ENCODE measurements around the gene PRPF8.
"Not testable (repeated sequence)": the region's sequence is repeated elsewhere in the genome, so short reads cannot be mapped to it uniquely, and the experiment has no call there.

PRPF8 gene

GRCh38 chr17:1690544-1691221 lies 6.0 kb upstream of the PRPF8 start:
- no peak for DNase-seq (ENCODE audit: low read depth)

GRCh38 chr17:1688405-1688804 lies 3.7 kb upstream of the PRPF8 start:
- not testable (repeated sequence) for DNase-seq (ENCODE audit: low read depth)

GRCh38 chr17:1686086-1686485 lies 1.4 kb upstream of the PRPF8 start:
- no peak for DNase-seq (ENCODE audit: low read depth)

GRCh38 chr17:1683459-1683858 lies 1.2 kb downstream of the PRPF8 start:
- DNase-seq (ENCODE audit: low read depth), result no peak

- DNase-seq (ENCODE audit: low read depth), result no peak
These were observed 8.3 kb downstream of the PRPF8 start for GRCh38 chr17:1676401-1676800.

- DNase-seq (ENCODE audit: low read depth), result no peak
These were observed 11.5 kb downstream of the PRPF8 start for GRCh38 chr17:1673041-1673785.

GRCh38 chr17:1663934-1664333 lies 20.7 kb downstream of the PRPF8 start:
- not testable (repeated sequence) for DNase-seq (ENCODE audit: low read depth)

GRCh38 chr17:1661045-1661444 lies 23.6 kb downstream of the PRPF8 start:
- no peak for DNase-seq (ENCODE audit: low read depth)

- DNase-seq (ENCODE audit: low read depth), result no peak
These were observed 26.6 kb downstream of the PRPF8 start for GRCh38 chr17:1658100-1658499.

GRCh38 chr17:1653735-1654134 lies 30.9 kb downstream of the PRPF8 start:
- no peak for DNase-seq (ENCODE audit: low read depth)

GRCh38 chr17:1652794-1653193 lies 31.9 kb downstream of the PRPF8 start:
- DNase-seq (ENCODE audit: low read depth), result not testable (repeated sequence)

- DNase-seq (ENCODE audit: low read depth), result no peak
These were observed 33.2 kb downstream of the PRPF8 start for GRCh38 chr17:1651559-1651844.

- no peak for DNase-seq (ENCODE audit: low read depth)
These were observed 33.7 kb downstream of the PRPF8 start for GRCh38 chr17:1650731-1651558.

GRCh38 chr17:1649844-1650501 lies 34.7 kb downstream of the PRPF8 start, which contains the start of gene RILP:
Gene RILP (minus strand): TSS chr17:1649866. CDS start chr17:1649804, 62 bp downstream.
- DNase-seq (ENCODE audit: low read depth), result no peak

GRCh38 chr17:1648963-1649843 lies 35.5 kb downstream of the PRPF8 start:
- peak; percentile 94 for DNase-seq (ENCODE audit: low read depth)

- no peak for DNase-seq (ENCODE audit: low read depth)
These were observed 36.3 kb downstream of the PRPF8 start for GRCh38 chr17:1648173-1648962.

- DNase-seq (ENCODE audit: low read depth), result no peak
These were observed 36.9 kb downstream of the PRPF8 start for GRCh38 chr17:1647802-1648171.

- DNase-seq (ENCODE audit: low read depth), result no peak
These were observed 38.3 kb downstream of the PRPF8 start for GRCh38 chr17:1646199-1646875.

GRCh38 chr17:1645207-1646171 lies 39.2 kb downstream of the PRPF8 start, which contains the start of gene SCARF1:
Gene SCARF1 (minus strand): TSS chr17:1645732. CDS start chr17:1645697, 35 bp downstream.
- DNase-seq (ENCODE audit: low read depth), result no peak

All from activated T-helper 1 cell treated with Interleukin-2 at 50 U/mL for 16 hours (primary cell).